Measurements from ENCODE around the gene OSBPL3.

DNA sequence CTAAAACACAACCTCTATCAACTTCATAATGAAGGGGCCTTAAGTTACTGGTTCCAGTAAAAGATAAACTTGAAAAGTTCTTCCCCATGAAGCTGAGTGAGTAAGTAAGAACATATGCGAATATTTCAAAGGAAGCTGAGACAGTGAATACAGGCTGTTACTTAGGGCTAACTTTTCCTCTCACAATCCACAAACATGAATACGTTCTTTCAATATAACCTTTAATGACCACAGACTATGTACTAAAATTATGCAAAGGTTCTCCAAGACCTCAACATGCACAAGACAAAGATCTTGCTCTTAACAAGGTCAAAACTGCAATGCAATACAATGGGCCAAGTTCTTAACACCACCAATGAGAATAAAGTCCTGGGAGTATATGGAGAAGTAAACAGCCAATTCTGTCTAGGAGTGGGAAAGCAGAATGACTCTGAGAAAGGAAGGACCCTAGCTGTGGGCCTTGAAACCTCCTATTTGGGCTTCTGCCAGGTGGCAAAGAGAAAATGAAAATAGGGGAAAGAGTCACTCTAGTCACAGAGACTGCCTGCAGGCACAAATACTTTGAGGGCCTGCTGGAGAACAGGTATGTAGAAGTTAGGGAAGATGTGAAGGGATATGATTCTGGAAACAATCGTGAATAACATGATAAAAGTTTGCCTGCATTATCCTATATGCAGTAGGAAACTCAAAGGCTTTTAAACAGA, 43.7 kb downstream of the OSBPL3 start:
- TF ChIP-seq CTCF (conservative IDR thresholded peaks at IDR 0.05; ENCODE audit: low read depth, low read length) (no peak), EZH2 (IDR thresholded peaks at IDR 0.05; ENCODE audit: low read length, unreplicated experiment) (no peak)
